T follicular helper cell (primary cell): ENCODE results near the gene ACADL.

Experiments used
- DNase-seq: peaks from one replicate; pipeline ENCODE4 v3.0.0-alpha.2; 2020; ENCODE audit warnings: low read depth

The ACADL gene

GRCh38 chr2:210170196-210170445 lies 55.1 kb downstream of the ACADL start:
- no peak for DNase-seq

- DNase-seq: no peak
Measured at GRCh38 chr2:210169516-210170195, 55.6 kb downstream of the ACADL start.

DNA sequence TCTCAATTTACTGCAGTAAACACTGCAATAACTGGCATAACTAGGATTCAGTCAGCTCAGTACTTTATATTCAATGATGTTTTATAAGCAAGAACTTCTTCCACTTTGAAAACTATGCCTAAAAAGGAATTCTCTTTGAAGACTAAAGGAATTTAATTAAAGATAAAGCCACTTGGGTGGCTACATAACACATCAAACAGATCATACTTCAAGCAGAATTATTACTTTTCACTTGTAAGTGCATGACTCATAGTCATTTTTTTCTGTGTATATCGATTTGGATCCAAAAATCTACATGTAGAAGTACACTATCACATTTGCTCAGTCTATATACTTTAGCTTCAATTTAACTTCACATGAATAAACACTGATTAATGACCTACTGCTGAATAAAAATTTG lies 58.0 kb downstream of the ACADL start:
- DNase-seq: no peak

DNA sequence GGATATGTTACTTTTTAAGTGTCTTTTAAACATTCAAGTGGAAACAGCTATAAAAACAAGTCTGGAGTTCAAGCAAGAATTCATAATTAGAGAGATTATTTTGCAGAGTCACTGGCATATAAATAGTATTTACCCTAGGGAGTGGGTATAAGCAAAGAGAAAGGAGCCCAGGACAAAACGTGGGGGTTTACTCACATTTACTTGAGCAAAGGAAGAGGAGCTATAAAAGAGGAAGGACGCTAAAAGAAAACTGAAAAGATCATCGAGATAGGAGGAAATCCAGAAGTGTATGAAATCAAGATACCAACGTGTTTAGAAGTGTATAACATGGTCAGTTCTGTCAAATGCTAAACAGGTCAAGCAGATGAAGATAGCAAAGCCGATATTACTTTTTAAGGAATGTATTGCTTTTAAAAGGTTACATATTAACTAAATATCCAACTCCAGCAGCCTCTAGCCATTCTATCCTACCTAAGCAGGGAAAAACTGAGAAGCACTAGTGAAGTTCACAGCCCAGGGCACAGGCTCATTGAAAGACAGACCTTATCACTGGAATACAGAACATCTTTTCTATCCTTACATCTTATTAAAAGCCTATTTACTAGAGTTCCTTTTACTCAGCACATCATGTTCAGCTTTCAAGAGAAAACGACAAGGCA lies 62.7 kb downstream of the ACADL start:
- DNase-seq: no peak

GRCh38 chr2:210159059-210159458 lies 66.2 kb downstream of the ACADL start:
- no peak for DNase-seq

DNA sequence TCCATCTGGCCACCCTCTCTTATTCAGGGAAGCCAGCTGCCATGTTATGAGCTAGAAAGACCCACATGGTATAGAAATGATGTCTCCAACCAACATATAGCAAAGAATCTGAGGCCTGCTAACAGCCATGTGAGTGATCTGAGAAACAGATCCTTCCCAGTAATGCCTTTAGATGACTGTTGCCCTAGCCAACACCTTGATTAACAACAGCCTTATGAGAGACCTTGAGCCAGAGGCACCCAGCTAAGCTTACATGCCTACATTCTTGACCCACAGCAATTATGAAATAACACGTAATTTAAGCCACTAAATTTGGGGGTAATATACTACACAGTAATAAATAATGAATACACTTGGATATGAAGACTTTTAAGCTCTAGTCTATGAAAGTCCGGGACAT lies 67.0 kb downstream of the ACADL start:
- no peak for DNase-seq

GRCh38 chr2:210157526-210157925 lies 67.7 kb downstream of the ACADL start:
- DNase-seq: no peak

DNA sequence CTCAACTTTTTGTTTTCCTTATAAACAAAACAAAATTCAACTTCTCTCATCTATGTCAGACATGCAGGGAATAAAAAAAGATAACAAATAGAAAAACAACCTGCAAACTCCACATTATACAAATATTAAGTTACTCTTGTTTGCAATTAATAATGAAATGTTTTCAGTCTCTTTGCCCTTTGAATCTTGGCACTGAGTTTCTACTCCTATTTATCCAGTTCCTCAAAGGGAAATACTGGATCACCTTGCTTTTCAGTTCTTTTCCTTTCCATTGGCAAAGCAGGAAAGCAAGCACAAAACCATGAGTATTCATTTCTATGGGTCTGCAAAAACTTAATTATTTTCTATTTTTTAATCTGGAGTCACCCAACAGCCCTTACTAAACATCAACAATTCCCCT lies 77.6 kb downstream of the ACADL start:
- no peak for DNase-seq
